CD4-positive, CD25-positive, alpha-beta regulatory T cell (primary cell): ENCODE results near the gene GRID2. TPM values are rescaled to one million over a fixed set of nuclear protein-coding genes. Genes with fewer than 3 reads are reported as not detected.

Experiments used
- ATAC-seq, 2 donors: fragments of 150-1000 bp; cut with Tn5 transposase; one replicate each; pipeline ENCODE4 v1.10.0; 2021; ENCODE audit warnings: low read depth in 2 of 2, moderate number of reproducible peaks in 2 of 2, moderate library complexity in 1 of 2
- DNase-seq, 3 donors: peaks; one replicate each; pipeline versions ENCODE4 v3.0.0 to v3.0.0-alpha.2; 2012 to 2022; ENCODE audit warnings: mixed read lengths in 1 of 3
- H3K27ac ChIP-seq: one replicate; pipeline ENCODE4 v1.7.0; 2013; ENCODE audit warnings: mild to moderate bottlenecking, low read length; ENCODE audit not compliant: insufficient read depth, poor library complexity, severe bottlenecking
- H3K27me3 ChIP-seq: one replicate; pipeline ENCODE4 v1.7.0; 2013; ENCODE audit warnings: low read length; ENCODE audit not compliant: control insufficient read depth, insufficient read depth
- H3K36me3 ChIP-seq: one replicate; pipeline ENCODE4 v1.7.0; 2013; ENCODE audit warnings: mild to moderate bottlenecking, low read length, moderate library complexity; ENCODE audit not compliant: control insufficient read depth, insufficient read depth
- H3K4me1 ChIP-seq: 2 replicates; pipeline ENCODE4 v1.7.0; 2013; ENCODE audit warnings: mild to moderate bottlenecking, low read length; ENCODE audit not compliant: insufficient read depth, control insufficient read depth, poor library complexity, severe bottlenecking
- H3K4me3 ChIP-seq: one replicate; pipeline ENCODE4 v1.7.0; 2013; ENCODE audit warnings: low read depth, mild to moderate bottlenecking, low read length, moderate library complexity
- H3K9me3 ChIP-seq, 2 experiments: 1 replicate in 1 of 2; 2 replicates in 1 of 2; pipeline ENCODE4 v1.7.0; 2013; ENCODE audit warnings: low read length in 2 of 2, mild to moderate bottlenecking in 1 of 2, moderate library complexity in 1 of 2; ENCODE audit not compliant: control insufficient read depth in 2 of 2
- H3K27ac Mint-ChIP-seq, 3 donors: one replicate each; pipeline ENCODE4 v1.8.0; 2020 to 2022; ENCODE audit warnings: mild to moderate bottlenecking in 3 of 3, mixed read lengths in 3 of 3, moderate library complexity in 2 of 3
- H3K27me3 Mint-ChIP-seq: one replicate; pipeline ENCODE4 v1.8.0; 2022; ENCODE audit warnings: mild to moderate bottlenecking, mixed read lengths
- H3K36me3 Mint-ChIP-seq: one replicate; pipeline ENCODE4 v1.8.0; 2020; ENCODE audit warnings: mixed read lengths
- H3K4me1 Mint-ChIP-seq, 4 donors: one replicate each; pipeline ENCODE4 v1.8.0; 2020 to 2022; ENCODE audit warnings: mixed read lengths in 4 of 4, mild to moderate bottlenecking in 1 of 4
- H3K4me3 Mint-ChIP-seq, 4 donors: one replicate each; pipeline ENCODE4 v1.8.0; 2020 to 2022; ENCODE audit warnings: mild to moderate bottlenecking in 4 of 4, mixed read lengths in 4 of 4, moderate library complexity in 3 of 4
- H3K9me3 Mint-ChIP-seq, 7 donors: one replicate each; pipeline ENCODE4 v1.8.0; 2020 to 2022; ENCODE audit warnings: mixed read lengths in 7 of 7, mild to moderate bottlenecking in 3 of 7, moderate library complexity in 2 of 7
- polyA plus RNA-seq, 4 donors: library from polyadenylated mRNA; unstranded; fragments of 300-500 nt; fragmentation: Illumina TruSeq; gene quantifications; one replicate each; pipeline ENCODE4 v1.2.3, GENCODE V29; 2021
- total RNA-seq: library from RNA; stranded (reverse); gene quantifications from one replicate; pipeline ENCODE4 v1.2.3, GENCODE V29; 2022

Gene GRID2
- total and polyA plus RNA-seq, 5 donors from 2014 or later = not detected

- Histone ChIP-seq H3K27me3 (no peaks in the 10 kb centered on the region), H3K27ac (no peak overlapping the region), H3K9me3 (peaks cover 0 to 5% of the 10 kb centered on the region in 2 experiments), H3K4me3 (no peak overlapping the region), H3K36me3 (no peaks in the 10 kb centered on the region), H3K4me1 (no peaks in the 10 kb centered on the region)
- no peak for DNase-seq
- peaks cover 2 to 15% (median 8%) of the 10 kb centered on the region in 7 donors for H3K9me3 Mint-ChIP-seq
- no peaks in the 10 kb centered on the region for H3K27me3 Mint-ChIP-seq
- ATAC-seq = no peak
- H3K36me3 Mint-ChIP-seq = no peaks in the 10 kb centered on the region
- no peaks in the 10 kb centered on the region for H3K4me1 Mint-ChIP-seq
- no peak overlapping the region for H3K4me3 Mint-ChIP-seq
- no peak overlapping the region for H3K27ac Mint-ChIP-seq
Measured at GRCh38 chr4:92654084-92654483, 350.3 kb downstream of the GRID2 start.

- no peak overlapping the region for H3K27ac Mint-ChIP-seq
- no peaks in the 10 kb centered on the region for H3K4me1 Mint-ChIP-seq
- Histone ChIP-seq H3K4me3 (no peak overlapping the region), H3K27me3 (no peaks in the 10 kb centered on the region), H3K4me1 (no peaks in the 10 kb centered on the region), H3K27ac (no peak overlapping the region), H3K36me3 (no peaks in the 10 kb centered on the region), H3K9me3 (no peaks in the 10 kb centered on the region)
- DNase-seq (no peak), ATAC-seq (no peak)
- no peaks in the 10 kb centered on the region for H3K27me3 Mint-ChIP-seq
- H3K36me3 Mint-ChIP-seq = no peaks in the 10 kb centered on the region
- peaks cover 0 to 10% (median 5%) of the 10 kb centered on the region in 7 donors for H3K9me3 Mint-ChIP-seq
- no peak overlapping the region for H3K4me3 Mint-ChIP-seq
Measured at GRCh38 chr4:92657695-92658094, 353.9 kb downstream of the GRID2 start.

DNA sequence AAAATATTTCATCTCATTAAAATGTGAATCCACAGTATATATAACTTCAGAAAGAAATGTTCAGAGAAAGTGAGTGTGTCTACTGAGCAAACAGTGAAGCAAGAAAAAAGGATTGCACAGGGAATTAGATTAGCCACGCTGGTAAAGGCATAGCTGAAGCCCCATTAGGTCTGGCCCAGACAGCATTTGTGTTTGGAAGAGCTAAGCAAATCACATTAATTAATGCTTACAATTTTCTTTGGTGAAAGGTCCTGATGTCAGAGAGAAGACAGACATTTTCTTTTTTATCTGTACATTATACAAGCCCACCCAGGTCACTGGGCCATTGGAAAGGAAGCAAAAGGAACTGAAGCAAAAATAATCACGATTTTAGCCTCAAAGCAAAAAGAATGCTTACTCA, 354.6 kb downstream of the GRID2 start:
- Mint-ChIP-seq H3K4me1 (no peaks in the 10 kb centered on the region), H3K4me3 (no peak overlapping the region), H3K27me3 (no peaks in the 10 kb centered on the region), H3K27ac (no peak overlapping the region), H3K9me3 (peaks cover 0 to 10% (median 5%) of the 10 kb centered on the region in 7 donors), H3K36me3 (no peaks in the 10 kb centered on the region)
- Histone ChIP-seq H3K27ac (no peak overlapping the region), H3K36me3 (no peaks in the 10 kb centered on the region), H3K9me3 (no peaks in the 10 kb centered on the region), H3K27me3 (no peaks in the 10 kb centered on the region), H3K4me3 (no peak overlapping the region), H3K4me1 (no peaks in the 10 kb centered on the region)
- ATAC-seq (no peak), DNase-seq (no peak)

- DNase-seq (no peak), ATAC-seq (no peak)
- Mint-ChIP-seq H3K27me3 (no peaks in the 10 kb centered on the region), H3K4me1 (no peaks in the 10 kb centered on the region), H3K4me3 (no peak overlapping the region), H3K9me3 (peaks cover 0 to 26% (median 10%) of the 10 kb centered on the region in 7 donors), H3K27ac (no peak overlapping the region), H3K36me3 (no peaks in the 10 kb centered on the region)
- no peak overlapping the region for H3K27ac ChIP-seq
- no peaks in the 10 kb centered on the region for H3K27me3 ChIP-seq
- no peak overlapping the region for H3K4me3 ChIP-seq
- H3K4me1 ChIP-seq = no peaks in the 10 kb centered on the region
- H3K36me3 ChIP-seq = no peaks in the 10 kb centered on the region
- H3K9me3 ChIP-seq = no peaks in the 10 kb centered on the region
Measured at GRCh38 chr4:92677805-92678204, 374.0 kb downstream of the GRID2 start.

DNA sequence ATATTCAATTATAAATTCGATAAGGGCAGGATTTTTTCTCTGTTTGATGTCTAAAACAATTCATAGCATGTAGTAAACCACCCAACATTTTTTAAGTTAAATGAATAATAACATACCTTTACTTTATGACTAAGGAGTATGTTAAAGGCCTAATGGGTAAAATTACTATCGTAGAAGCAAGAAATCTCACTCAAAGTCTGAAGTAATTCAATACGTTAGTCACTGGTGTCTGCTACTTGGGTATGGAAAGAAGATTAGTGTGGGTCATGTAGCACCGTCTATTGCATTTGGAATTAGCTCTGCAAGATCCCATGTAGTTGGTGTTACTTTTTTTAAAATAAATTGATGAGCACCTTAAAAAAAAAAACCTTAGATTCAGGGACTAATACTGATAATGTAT, 374.5 kb downstream of the GRID2 start:
- no peaks in the 10 kb centered on the region for H3K4me1 Mint-ChIP-seq
- H3K27me3 Mint-ChIP-seq = no peaks in the 10 kb centered on the region
- no peak for ATAC-seq
- peaks cover 0 to 26% (median 10%) of the 10 kb centered on the region in 7 donors for H3K9me3 Mint-ChIP-seq
- H3K4me3 ChIP-seq = no peak overlapping the region
- DNase-seq = no peak
- no peaks in the 10 kb centered on the region for H3K36me3 ChIP-seq
- no peaks in the 10 kb centered on the region for H3K36me3 Mint-ChIP-seq
- H3K27ac Mint-ChIP-seq = no peak overlapping the region
- no peaks in the 10 kb centered on the region for H3K4me1 ChIP-seq
- H3K27me3 ChIP-seq = no peaks in the 10 kb centered on the region
- no peaks in the 10 kb centered on the region for H3K9me3 ChIP-seq
- no peak overlapping the region for H3K4me3 Mint-ChIP-seq
- no peak overlapping the region for H3K27ac ChIP-seq

- Mint-ChIP-seq H3K4me1 (no peaks in the 10 kb centered on the region), H3K27ac (no peak overlapping the region), H3K27me3 (no peaks in the 10 kb centered on the region), H3K4me3 (no peak overlapping the region), H3K9me3 (peaks cover 0 to 26% (median 10%) of the 10 kb centered on the region in 7 donors), H3K36me3 (no peaks in the 10 kb centered on the region)
- Histone ChIP-seq H3K4me3 (no peak overlapping the region), H3K27me3 (no peaks in the 10 kb centered on the region), H3K27ac (no peak overlapping the region), H3K4me1 (no peaks in the 10 kb centered on the region), H3K36me3 (no peaks in the 10 kb centered on the region), H3K9me3 (no peaks in the 10 kb centered on the region)
- ATAC-seq (no peak), DNase-seq (no peak)
Measured at GRCh38 chr4:92679149-92679548, 375.4 kb downstream of the GRID2 start.

GRCh38 chr4:92714640-92715039, 410.9 kb downstream of the GRID2 start:
- Mint-ChIP-seq H3K36me3 (no peaks in the 10 kb centered on the region), H3K4me1 (peaks cover 0 to 4% (median 0%) of the 10 kb centered on the region in 4 donors), H3K27ac (no peak overlapping the region), H3K27me3 (no peaks in the 10 kb centered on the region), H3K4me3 (no peak overlapping the region), H3K9me3 (peaks cover 0 to 21% (median 7%) of the 10 kb centered on the region in 7 donors)
- Histone ChIP-seq H3K27ac (no peak overlapping the region), H3K4me3 (no peak overlapping the region), H3K9me3 (no peaks in the 10 kb centered on the region), H3K36me3 (no peaks in the 10 kb centered on the region), H3K27me3 (no peaks in the 10 kb centered on the region), H3K4me1 (no peaks in the 10 kb centered on the region)
- no peak for ATAC-seq
- DNase-seq = no peak

DNA sequence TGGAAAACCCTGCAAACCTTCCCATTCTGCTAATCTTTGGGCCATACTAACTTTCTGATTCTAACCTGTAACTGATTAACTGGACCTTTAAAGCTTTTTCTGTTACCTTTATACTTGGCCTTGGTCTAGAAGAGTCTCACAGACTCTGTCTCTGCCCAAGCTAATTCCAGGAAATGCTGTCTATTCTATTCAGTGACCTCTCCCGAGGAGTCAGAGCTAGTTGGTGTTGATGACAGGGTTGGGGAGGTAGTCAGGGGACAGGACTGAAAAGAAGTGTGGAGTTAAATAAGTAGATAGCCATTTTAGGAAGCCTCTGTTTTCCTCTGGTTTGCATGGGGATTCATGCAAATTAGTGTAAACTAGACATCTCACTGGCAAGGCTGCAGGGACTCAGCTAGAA, 429.5 kb downstream of the GRID2 start:
- Histone ChIP-seq H3K27me3 (no peaks in the 10 kb centered on the region), H3K4me1 (no peaks in the 10 kb centered on the region), H3K36me3 (no peaks in the 10 kb centered on the region), H3K27ac (no peak overlapping the region), H3K9me3 (no peaks in the 10 kb centered on the region), H3K4me3 (no peak overlapping the region)
- DNase-seq = no peak
- no peaks in the 10 kb centered on the region for H3K36me3 Mint-ChIP-seq
- H3K27me3 Mint-ChIP-seq = no peaks in the 10 kb centered on the region
- H3K9me3 Mint-ChIP-seq = peaks cover 0 to 10% (median 2%) of the 10 kb centered on the region in 7 donors
- H3K27ac Mint-ChIP-seq = no peak overlapping the region
- no peaks in the 10 kb centered on the region for H3K4me1 Mint-ChIP-seq
- H3K4me3 Mint-ChIP-seq = no peak overlapping the region
- no peak for ATAC-seq
